HEK293 (cell line): ENCODE data around the gene FAXC.
A peak's percentile ranks its signal among the peaks of the same experiment; 100 is the strongest.

ENCODE experiments used
- MEIS1 ChIP-seq: sonication (generic); formaldehyde crosslinking; IDR thresholded peaks from 2 replicates; pipeline ENCODE4 v1.8.1; 2022; ENCODE audit warnings: missing genetic modification reagents, mild to moderate bottlenecking, borderline replicate concordance
- MYNN ChIP-seq: fragments of 450-650 bp; formaldehyde crosslinking; IDR thresholded peaks from 2 replicates; pipeline ENCODE4 v1.5.1; 2016; ENCODE audit warnings: missing biosample characterization, missing genetic modification characterization, borderline replicate concordance
- SALL2 ChIP-seq: fragments of 450-650 bp; formaldehyde crosslinking; IDR thresholded peaks from 2 replicates; pipeline ENCODE4 v1.5.0; 2017; ENCODE audit warnings: missing biosample characterization, mild to moderate bottlenecking, missing genetic modification characterization, borderline replicate concordance
- WT1 ChIP-seq: fragments of 450-650 bp; formaldehyde crosslinking; IDR thresholded peaks from 2 replicates; pipeline ENCODE4 v1.5.1; 2016; ENCODE audit warnings: missing biosample characterization, missing genetic modification characterization
- ZBTB21 ChIP-seq: fragments of 450-650 bp; formaldehyde crosslinking; IDR thresholded peaks from 2 replicates; pipeline ENCODE4 v1.5.1; 2017; ENCODE audit warnings: missing biosample characterization, missing genetic modification characterization
- ZFP37 ChIP-seq: fragments of 450-650 bp; formaldehyde crosslinking; IDR thresholded peaks from 2 replicates; pipeline ENCODE4 v1.5.1; 2016; ENCODE audit warnings: missing biosample characterization, missing genetic modification characterization
- ZNF10 ChIP-seq: fragments of 450-650 bp; formaldehyde crosslinking; IDR thresholded peaks from 2 replicates; pipeline ENCODE4 v1.5.1; 2017; ENCODE audit warnings: missing biosample characterization, missing genetic modification characterization
- ZNF214 ChIP-seq: fragments of 450-650 bp; formaldehyde crosslinking; IDR thresholded peaks from 2 replicates; pipeline ENCODE4 v1.5.1; 2017; ENCODE audit warnings: missing biosample characterization, mild to moderate bottlenecking, missing genetic modification characterization, borderline replicate concordance
- ZNF221 ChIP-seq: fragments of 450-650 bp; formaldehyde crosslinking; IDR thresholded peaks from 2 replicates; pipeline ENCODE4 v1.5.1; 2017; ENCODE audit warnings: missing biosample characterization, missing genetic modification characterization, borderline replicate concordance
- ZNF23 ChIP-seq: fragments of 450-650 bp; formaldehyde crosslinking; IDR thresholded peaks from 2 replicates; pipeline ENCODE4 v1.5.1; 2016; ENCODE audit warnings: missing biosample characterization, missing genetic modification characterization, borderline replicate concordance
- ZNF311 ChIP-seq: fragments of 450-650 bp; formaldehyde crosslinking; IDR thresholded peaks from 2 replicates; pipeline ENCODE4 v1.5.1; 2017; ENCODE audit warnings: missing biosample characterization, missing genetic modification characterization, borderline replicate concordance
- ZNF510 ChIP-seq: fragments of 450-650 bp; formaldehyde crosslinking; IDR thresholded peaks from 2 replicates; pipeline ENCODE4 v1.5.1; 2018; ENCODE audit warnings: mild to moderate bottlenecking, missing genetic modification characterization, missing biosample characterization; ENCODE audit not compliant: insufficient replicate concordance
- ZNF521 ChIP-seq: fragments of 450-650 bp; formaldehyde crosslinking; IDR thresholded peaks from 2 replicates; pipeline ENCODE4 v1.5.1; 2017; ENCODE audit warnings: missing biosample characterization, mild to moderate bottlenecking, missing genetic modification characterization
- ZNF548 ChIP-seq: fragments of 450-650 bp; formaldehyde crosslinking; IDR thresholded peaks from 2 replicates; pipeline ENCODE4 v1.5.1; 2016; ENCODE audit warnings: missing biosample characterization, missing genetic modification characterization
- ZNF621 ChIP-seq: fragments of 450-650 bp; formaldehyde crosslinking; IDR thresholded peaks from 2 replicates; pipeline ENCODE4 v1.5.1; 2017; ENCODE audit warnings: missing biosample characterization, missing genetic modification characterization
- ZNF623 ChIP-seq: fragments of 450-650 bp; formaldehyde crosslinking; IDR thresholded peaks from 2 replicates; pipeline ENCODE4 v1.5.1; 2016; ENCODE audit warnings: missing biosample characterization, missing genetic modification characterization
- ZNF677 ChIP-seq: fragments of 450-650 bp; IDR thresholded peaks from 2 replicates; pipeline ENCODE4 v1.5.0; 2018; ENCODE audit warnings: missing biosample characterization, mild to moderate bottlenecking, missing genetic modification characterization, moderate library complexity
- ZNF785 ChIP-seq: fragments of 450-650 bp; formaldehyde crosslinking; IDR thresholded peaks from 2 replicates; pipeline ENCODE4 v1.5.1; 2016; ENCODE audit warnings: missing biosample characterization, missing genetic modification characterization
- ZNF830 ChIP-seq: fragments of 450-650 bp; IDR thresholded peaks from 2 replicates; pipeline ENCODE4 v1.5.0; 2018; ENCODE audit warnings: missing biosample characterization, missing genetic modification characterization, low read depth, mild to moderate bottlenecking, moderate library complexity
- ZNF843 ChIP-seq: fragments of 450-650 bp; formaldehyde crosslinking; IDR thresholded peaks from 2 replicates; pipeline ENCODE4 v1.5.1; 2016; ENCODE audit warnings: missing biosample characterization, missing genetic modification characterization
- TF ChIP-seq, protein P1 (sequence below): fragments of 450-650 bp; formaldehyde crosslinking; IDR thresholded peaks from 2 replicates; pipeline ENCODE4 v1.5.1; 2016; ENCODE audit warnings: missing biosample characterization, missing genetic modification characterization
- TF ChIP-seq, protein P2 (sequence below): fragments of 450-650 bp; formaldehyde crosslinking; IDR thresholded peaks from 2 replicates; pipeline ENCODE4 v1.5.1; 2016; ENCODE audit warnings: missing biosample characterization, missing genetic modification characterization
- TF ChIP-seq, protein P3 (sequence below): fragments of 450-650 bp; formaldehyde crosslinking; IDR thresholded peaks from 2 replicates; pipeline ENCODE4 v1.5.1; 2016; ENCODE audit warnings: missing biosample characterization, missing genetic modification characterization
- TF ChIP-seq, protein P4 (sequence below): fragments of 450-650 bp; formaldehyde crosslinking; IDR thresholded peaks from 2 replicates; pipeline ENCODE4 v1.5.0; 2017; ENCODE audit warnings: missing biosample characterization, missing genetic modification characterization, borderline replicate concordance
- TF ChIP-seq, protein P5 (sequence below): fragments of 450-650 bp; IDR thresholded peaks from 2 replicates; pipeline ENCODE4 v1.5.1; 2018; ENCODE audit warnings: missing biosample characterization, missing genetic modification characterization
- TF ChIP-seq, protein P6 (sequence below): fragments of 450-650 bp; formaldehyde crosslinking; IDR thresholded peaks from 2 replicates; pipeline ENCODE4 v1.5.1; 2017; ENCODE audit warnings: missing biosample characterization, missing genetic modification characterization
- TF ChIP-seq, protein P7 (sequence below): fragments of 450-650 bp; IDR thresholded peaks from 2 replicates; pipeline ENCODE4 v1.5.1; 2018; ENCODE audit warnings: missing biosample characterization, mild to moderate bottlenecking, missing genetic modification characterization

FAXC gene

DNA sequence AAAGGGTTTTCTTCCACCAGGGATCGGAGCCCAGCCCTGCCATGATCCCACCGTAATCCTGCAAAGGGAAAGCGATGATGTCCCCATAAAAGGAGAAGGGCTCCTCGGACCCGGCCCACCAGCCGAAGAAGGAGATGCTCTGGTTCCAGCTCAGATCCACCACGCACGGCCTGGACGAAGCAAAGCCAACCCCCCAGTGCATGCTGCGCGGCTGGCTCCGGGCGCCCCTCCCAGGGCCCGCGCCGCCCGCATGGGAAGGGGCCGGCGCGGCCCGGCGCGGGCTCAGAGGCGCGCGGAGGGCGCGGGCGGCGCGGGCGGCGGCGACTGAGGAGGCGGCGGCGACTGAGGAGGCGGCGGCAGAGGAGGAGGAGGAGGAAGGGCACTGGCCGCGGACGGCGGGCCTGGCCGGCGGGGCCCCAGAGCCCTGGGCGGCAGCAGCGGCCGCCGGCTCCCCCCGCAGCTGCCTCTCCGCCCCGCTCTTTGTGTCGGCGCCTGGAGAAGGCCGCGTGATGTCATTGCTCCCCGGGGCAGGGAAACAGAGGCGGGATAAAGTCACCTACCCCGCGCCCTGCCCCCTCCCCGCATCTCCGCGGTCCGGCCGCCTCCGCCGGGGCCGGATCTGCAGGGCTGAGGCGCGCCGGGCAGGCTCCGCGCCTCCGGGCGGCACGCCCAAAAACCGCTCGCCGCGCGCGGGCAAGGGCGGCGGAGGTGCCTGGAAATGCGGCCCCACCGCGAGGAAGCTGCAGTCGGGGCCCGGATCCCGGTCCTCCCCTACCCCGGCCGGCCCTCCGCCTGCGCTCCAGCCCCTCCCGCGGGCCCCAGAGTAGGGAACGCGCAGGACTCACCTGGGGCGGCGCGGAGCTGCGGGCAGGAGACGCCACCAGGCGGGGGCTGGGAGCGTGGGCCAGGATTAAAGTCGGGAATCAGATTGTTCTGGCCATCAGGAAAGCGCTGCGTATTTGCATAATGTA lies at the start of gene FAXC (continued):
- TF ChIP-seq, protein P1, sequence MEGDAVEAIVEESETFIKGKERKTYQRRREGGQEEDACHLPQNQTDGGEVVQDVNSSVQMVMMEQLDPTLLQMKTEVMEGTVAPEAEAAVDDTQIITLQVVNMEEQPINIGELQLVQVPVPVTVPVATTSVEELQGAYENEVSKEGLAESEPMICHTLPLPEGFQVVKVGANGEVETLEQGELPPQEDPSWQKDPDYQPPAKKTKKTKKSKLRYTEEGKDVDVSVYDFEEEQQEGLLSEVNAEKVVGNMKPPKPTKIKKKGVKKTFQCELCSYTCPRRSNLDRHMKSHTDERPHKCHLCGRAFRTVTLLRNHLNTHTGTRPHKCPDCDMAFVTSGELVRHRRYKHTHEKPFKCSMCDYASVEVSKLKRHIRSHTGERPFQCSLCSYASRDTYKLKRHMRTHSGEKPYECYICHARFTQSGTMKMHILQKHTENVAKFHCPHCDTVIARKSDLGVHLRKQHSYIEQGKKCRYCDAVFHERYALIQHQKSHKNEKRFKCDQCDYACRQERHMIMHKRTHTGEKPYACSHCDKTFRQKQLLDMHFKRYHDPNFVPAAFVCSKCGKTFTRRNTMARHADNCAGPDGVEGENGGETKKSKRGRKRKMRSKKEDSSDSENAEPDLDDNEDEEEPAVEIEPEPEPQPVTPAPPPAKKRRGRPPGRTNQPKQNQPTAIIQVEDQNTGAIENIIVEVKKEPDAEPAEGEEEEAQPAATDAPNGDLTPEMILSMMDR (tag by site-specific recombination) = peak; percentile 68
- TF ChIP-seq, protein P2, sequence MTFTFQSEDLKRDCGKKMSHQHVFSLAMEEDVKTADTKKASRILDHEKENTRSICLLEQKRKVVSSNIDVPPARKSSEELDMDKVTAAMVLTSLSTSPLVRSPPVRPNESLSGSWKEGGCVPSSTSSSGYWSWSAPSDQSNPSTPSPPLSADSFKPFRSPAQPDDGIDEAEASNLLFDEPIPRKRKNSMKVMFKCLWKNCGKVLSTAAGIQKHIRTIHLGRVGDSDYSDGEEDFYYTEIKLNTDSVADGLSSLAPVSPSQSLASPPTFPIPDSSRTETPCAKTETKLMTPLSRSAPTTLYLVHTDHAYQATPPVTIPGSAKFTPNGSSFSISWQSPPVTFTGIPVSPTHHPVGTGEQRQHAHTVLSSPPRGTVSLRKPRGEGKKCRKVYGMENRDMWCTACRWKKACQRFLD = no peak
- no peak for TF ChIP-seq ZNF830
- no peak for TF ChIP-seq ZNF623 (tag by site-specific recombination)
- TF ChIP-seq ZNF214 (tag by site-specific recombination) = no peak
- TF ChIP-seq, protein P3, sequence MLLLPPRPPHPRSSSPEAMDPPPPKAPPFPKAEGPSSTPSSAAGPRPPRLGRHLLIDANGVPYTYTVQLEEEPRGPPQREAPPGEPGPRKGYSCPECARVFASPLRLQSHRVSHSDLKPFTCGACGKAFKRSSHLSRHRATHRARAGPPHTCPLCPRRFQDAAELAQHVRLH (tag by site-specific recombination) = no peak
- no peak for TF ChIP-seq ZNF621
- TF ChIP-seq ZNF521 (tag by site-specific recombination) = no peak
- TF ChIP-seq, protein P4, sequence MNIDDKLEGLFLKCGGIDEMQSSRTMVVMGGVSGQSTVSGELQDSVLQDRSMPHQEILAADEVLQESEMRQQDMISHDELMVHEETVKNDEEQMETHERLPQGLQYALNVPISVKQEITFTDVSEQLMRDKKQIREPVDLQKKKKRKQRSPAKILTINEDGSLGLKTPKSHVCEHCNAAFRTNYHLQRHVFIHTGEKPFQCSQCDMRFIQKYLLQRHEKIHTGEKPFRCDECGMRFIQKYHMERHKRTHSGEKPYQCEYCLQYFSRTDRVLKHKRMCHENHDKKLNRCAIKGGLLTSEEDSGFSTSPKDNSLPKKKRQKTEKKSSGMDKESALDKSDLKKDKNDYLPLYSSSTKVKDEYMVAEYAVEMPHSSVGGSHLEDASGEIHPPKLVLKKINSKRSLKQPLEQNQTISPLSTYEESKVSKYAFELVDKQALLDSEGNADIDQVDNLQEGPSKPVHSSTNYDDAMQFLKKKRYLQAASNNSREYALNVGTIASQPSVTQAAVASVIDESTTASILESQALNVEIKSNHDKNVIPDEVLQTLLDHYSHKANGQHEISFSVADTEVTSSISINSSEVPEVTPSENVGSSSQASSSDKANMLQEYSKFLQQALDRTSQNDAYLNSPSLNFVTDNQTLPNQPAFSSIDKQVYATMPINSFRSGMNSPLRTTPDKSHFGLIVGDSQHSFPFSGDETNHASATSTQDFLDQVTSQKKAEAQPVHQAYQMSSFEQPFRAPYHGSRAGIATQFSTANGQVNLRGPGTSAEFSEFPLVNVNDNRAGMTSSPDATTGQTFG (tag by site-specific recombination) = no peak
- TF ChIP-seq, protein P5, sequence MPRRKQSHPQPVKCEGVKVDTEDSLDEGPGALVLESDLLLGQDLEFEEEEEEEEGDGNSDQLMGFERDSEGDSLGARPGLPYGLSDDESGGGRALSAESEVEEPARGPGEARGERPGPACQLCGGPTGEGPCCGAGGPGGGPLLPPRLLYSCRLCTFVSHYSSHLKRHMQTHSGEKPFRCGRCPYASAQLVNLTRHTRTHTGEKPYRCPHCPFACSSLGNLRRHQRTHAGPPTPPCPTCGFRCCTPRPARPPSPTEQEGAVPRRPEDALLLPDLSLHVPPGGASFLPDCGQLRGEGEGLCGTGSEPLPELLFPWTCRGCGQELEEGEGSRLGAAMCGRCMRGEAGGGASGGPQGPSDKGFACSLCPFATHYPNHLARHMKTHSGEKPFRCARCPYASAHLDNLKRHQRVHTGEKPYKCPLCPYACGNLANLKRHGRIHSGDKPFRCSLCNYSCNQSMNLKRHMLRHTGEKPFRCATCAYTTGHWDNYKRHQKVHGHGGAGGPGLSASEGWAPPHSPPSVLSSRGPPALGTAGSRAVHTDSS (tag by site-specific recombination) = peak; percentile 87
- no peak for TF ChIP-seq ZNF510 (tag by site-specific recombination)
- TF ChIP-seq, protein P6, sequence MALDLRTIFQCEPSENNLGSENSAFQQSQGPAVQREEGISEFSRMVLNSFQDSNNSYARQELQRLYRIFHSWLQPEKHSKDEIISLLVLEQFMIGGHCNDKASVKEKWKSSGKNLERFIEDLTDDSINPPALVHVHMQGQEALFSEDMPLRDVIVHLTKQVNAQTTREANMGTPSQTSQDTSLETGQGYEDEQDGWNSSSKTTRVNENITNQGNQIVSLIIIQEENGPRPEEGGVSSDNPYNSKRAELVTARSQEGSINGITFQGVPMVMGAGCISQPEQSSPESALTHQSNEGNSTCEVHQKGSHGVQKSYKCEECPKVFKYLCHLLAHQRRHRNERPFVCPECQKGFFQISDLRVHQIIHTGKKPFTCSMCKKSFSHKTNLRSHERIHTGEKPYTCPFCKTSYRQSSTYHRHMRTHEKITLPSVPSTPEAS (tag by site-specific recombination) = no peak
- TF ChIP-seq ZNF221 (tag by site-specific recombination) = no peak
- no peak for TF ChIP-seq ZNF23
- no peak for TF ChIP-seq ZFP37 (tag by site-specific recombination)
- TF ChIP-seq ZNF843 (tag by site-specific recombination) = no peak
- TF ChIP-seq, protein P7, sequence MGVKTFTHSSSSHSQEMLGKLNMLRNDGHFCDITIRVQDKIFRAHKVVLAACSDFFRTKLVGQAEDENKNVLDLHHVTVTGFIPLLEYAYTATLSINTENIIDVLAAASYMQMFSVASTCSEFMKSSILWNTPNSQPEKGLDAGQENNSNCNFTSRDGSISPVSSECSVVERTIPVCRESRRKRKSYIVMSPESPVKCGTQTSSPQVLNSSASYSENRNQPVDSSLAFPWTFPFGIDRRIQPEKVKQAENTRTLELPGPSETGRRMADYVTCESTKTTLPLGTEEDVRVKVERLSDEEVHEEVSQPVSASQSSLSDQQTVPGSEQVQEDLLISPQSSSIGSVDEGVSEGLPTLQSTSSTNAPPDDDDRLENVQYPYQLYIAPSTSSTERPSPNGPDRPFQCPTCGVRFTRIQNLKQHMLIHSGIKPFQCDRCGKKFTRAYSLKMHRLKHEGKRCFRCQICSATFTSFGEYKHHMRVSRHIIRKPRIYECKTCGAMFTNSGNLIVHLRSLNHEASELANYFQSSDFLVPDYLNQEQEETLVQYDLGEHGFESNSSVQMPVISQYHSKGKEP (tag by site-specific recombination) = no peak
- no peak for TF ChIP-seq ZNF785 (tag by site-specific recombination)
- no peak for TF ChIP-seq ZBTB21 (tag by site-specific recombination)
- TF ChIP-seq ZNF677 (tag by site-specific recombination) = no peak
- TF ChIP-seq ZNF10 = no peak
- TF ChIP-seq MYNN (tag by site-specific recombination) = no peak
- no peak for TF ChIP-seq WT1 (tag by site-specific recombination)
- TF ChIP-seq MEIS1 (CRISPR knock-in tag) = no peak
- TF ChIP-seq SALL2 (tag by site-specific recombination) = no peak
- no peak for TF ChIP-seq ZNF548 (tag by site-specific recombination)
- no peak for TF ChIP-seq ZNF311 (tag by site-specific recombination)
